Activated CD8-positive, alpha-beta memory T cell treated with anti-CD3 and anti-CD28 coated beads for 4 hours (primary cell): Measurements from ENCODE around the gene BLOC1S5.
"Not testable (repeated sequence)": the region's sequence is repeated elsewhere in the genome, so short reads cannot be mapped to it uniquely, and the experiment has no call there.

Experiments
- DNase-seq, 2 donors: peaks; one replicate each; pipeline ENCODE4 v3.0.0-alpha.2; 2020; ENCODE audit warnings: low read depth in 2 of 2

BLOC1S5 gene

GRCh38 chr6:8043221-8043620 is 21.0 kb downstream of the BLOC1S5 start:
- no peak for DNase-seq

GRCh38 chr6:8041913-8042583 is 22.1 kb downstream of the BLOC1S5 start:
- DNase-seq = no peak

GRCh38 chr6:8034107-8034506 is 30.1 kb downstream of the BLOC1S5 start:
- not testable (repeated sequence) for DNase-seq

- DNase-seq = no peak
These were observed 33.3 kb downstream of the BLOC1S5 start for GRCh38 chr6:8030920-8031319.

GRCh38 chr6:8029243-8029870 is 34.8 kb downstream of the BLOC1S5 start:
- DNase-seq = no peak

GRCh38 chr6:8027965-8028651 is 36.1 kb downstream of the BLOC1S5 start:
- DNase-seq = no peak

GRCh38 chr6:8026800-8027199 is 37.4 kb downstream of the BLOC1S5 start:
- no peak for DNase-seq

- no peak for DNase-seq
These were observed 39.0 kb downstream of the BLOC1S5 start for GRCh38 chr6:8025191-8025590.

GRCh38 chr6:8023638-8024037 is 40.6 kb downstream of the BLOC1S5 start:
- DNase-seq = no peak

- DNase-seq = no peak
These were observed 44.1 kb downstream of the BLOC1S5 start for GRCh38 chr6:8020083-8020482.

- no peak for DNase-seq
These were observed 46.5 kb downstream of the BLOC1S5 start for GRCh38 chr6:8017705-8018104.

GRCh38 chr6:8017276-8017701 is 46.9 kb downstream of the BLOC1S5 start:
- DNase-seq = no peak

GRCh38 chr6:8014947-8015346 is 49.2 kb downstream of the BLOC1S5 start:
- no peak for DNase-seq

GRCh38 chr6:8013763-8014162 is 50.4 kb downstream of the BLOC1S5 start:
- DNase-seq = no peak

- DNase-seq = no peak
These were observed 58.0 kb downstream of the BLOC1S5 start for GRCh38 chr6:8006208-8006607.

GRCh38 chr6:8005136-8005535 is 59.1 kb downstream of the BLOC1S5 start:
- DNase-seq = no peak

- DNase-seq = no peak
These were observed 63.6 kb downstream of the BLOC1S5 start for GRCh38 chr6:8000636-8001035.

- DNase-seq = no peak
These were observed 64.0 kb downstream of the BLOC1S5 start for GRCh38 chr6:8000188-8000596.

- DNase-seq = no peak
These were observed 65.0 kb downstream of the BLOC1S5 start for GRCh38 chr6:7999201-7999600.

- no peak for DNase-seq
These were observed 66.0 kb downstream of the BLOC1S5 start for GRCh38 chr6:7998103-7998725.

- no peak for DNase-seq
These were observed 66.9 kb downstream of the BLOC1S5 start for GRCh38 chr6:7997286-7997685.

GRCh38 chr6:7996538-7997111 is 67.6 kb downstream of the BLOC1S5 start:
- no peak for DNase-seq
